ENCODE data around the gene SEMA4B. TPM values are rescaled to one million over a fixed set of nuclear protein-coding genes. Genes with fewer than 3 reads are reported as not detected.

The SEMA4B gene
- total and polyA plus RNA-seq, 2 donors from 2014 or later: 28.7 to 190 TPM

- intact Hi-C loops (cut with DNase I): no loop called here
- DNase-seq (no peak), FAIRE-seq (no peak)
- Histone ChIP-seq H3K27me3 (ENCODE audit: control insufficient read depth, insufficient read depth, low read length) (no peaks in the 10 kb centered on the region), H3K9me3 (ENCODE audit: control insufficient read depth in 2 of 3, insufficient read depth in 1 of 3, low read length in 3 of 3) (no peaks in the 10 kb centered on the region), H3K4me3 (ENCODE audit: low read length in 3 of 3) (no peak overlapping the region), H3K27ac (ENCODE audit: low read depth in 2 of 2, low read length in 2 of 2) (no peak overlapping the region), H3K4me1 (ENCODE audit: control insufficient read depth in 2 of 3, insufficient read depth in 2 of 3, low read depth in 1 of 3, low read length in 3 of 3) (peaks cover 0 to 11% (median 8%) of the 10 kb centered on the region in 3 donors), H3K36me3 (ENCODE audit: control insufficient read depth in 2 of 3, insufficient read depth in 3 of 3, low read length in 3 of 3) (no peaks in the 10 kb centered on the region), H3K9ac (ENCODE audit: low read length in 3 of 3) (no peak overlapping the region)
- no peak for TF ChIP-seq CTCF (IDR thresholded peaks at IDR 0.05; ENCODE audit: borderline replicate concordance, extremely low read depth, insufficient read depth)
Observed at GRCh38 chr15:90261811-90262210, 60.7 kb downstream of the SEMA4B start.

- Histone ChIP-seq H3K4me3 (ENCODE audit: low read length in 3 of 3) (no peak overlapping the region), H3K9me3 (ENCODE audit: control insufficient read depth in 2 of 3, insufficient read depth in 1 of 3, low read length in 3 of 3) (no peaks in the 10 kb centered on the region), H3K27me3 (ENCODE audit: control insufficient read depth, insufficient read depth, low read length) (no peaks in the 10 kb centered on the region), H3K4me1 (ENCODE audit: control insufficient read depth in 2 of 3, insufficient read depth in 2 of 3, low read depth in 1 of 3, low read length in 3 of 3) (peaks cover 0 to 15% (median 14%) of the 10 kb centered on the region in 3 donors), H3K36me3 (ENCODE audit: control insufficient read depth in 2 of 3, insufficient read depth in 3 of 3, low read length in 3 of 3) (no peaks in the 10 kb centered on the region), H3K9ac (ENCODE audit: low read length in 3 of 3) (no peak overlapping the region), H3K27ac (ENCODE audit: low read depth in 2 of 2, low read length in 2 of 2) (no peak overlapping the region)
- no peak for DNase-seq
- intact Hi-C loops (cut with DNase I): no loop called here
- TF ChIP-seq CTCF (IDR thresholded peaks at IDR 0.05; ENCODE audit: borderline replicate concordance, extremely low read depth, insufficient read depth): no peak
- FAIRE-seq: no peak
Observed at GRCh38 chr15:90262426-90262825, 61.3 kb downstream of the SEMA4B start.

- H3K4me3 ChIP-seq (ENCODE audit: low read length in 3 of 3): peak overlapping the region; percentile 97 to 98 (median 97)
- DNase-seq (peak in 1 of 5 donors; percentile 15), FAIRE-seq (no peak)
- no peaks in the 10 kb centered on the region for H3K27me3 ChIP-seq (ENCODE audit: control insufficient read depth, insufficient read depth, low read length)
- H3K9ac ChIP-seq (ENCODE audit: low read length in 3 of 3): peak overlapping the region; percentile 68 to 99 (median 90)
- H3K4me1 ChIP-seq (ENCODE audit: control insufficient read depth in 2 of 3, insufficient read depth in 2 of 3, low read depth in 1 of 3, low read length in 3 of 3): peaks cover 0 to 22% (median 17%) of the 10 kb centered on the region in 3 donors
- TF ChIP-seq CTCF (IDR thresholded peaks at IDR 0.05; ENCODE audit: borderline replicate concordance, extremely low read depth, insufficient read depth): no peak
- H3K36me3 ChIP-seq (ENCODE audit: control insufficient read depth in 2 of 3, insufficient read depth in 3 of 3, low read length in 3 of 3): no peaks in the 10 kb centered on the region
- peak overlapping the region; percentile 94 to 98 for H3K27ac ChIP-seq (ENCODE audit: low read depth in 2 of 2, low read length in 2 of 2)
- H3K9me3 ChIP-seq (ENCODE audit: control insufficient read depth in 2 of 3, insufficient read depth in 1 of 3, low read length in 3 of 3): no peaks in the 10 kb centered on the region
- intact Hi-C loops (cut with DNase I): no loop called here
Observed at GRCh38 chr15:90264671-90265070, 63.5 kb downstream of the SEMA4B start.
